HG03108 (cell line): ENCODE measurements around the gene PNMA8A.
"Not testable (repeated sequence)": the region's sequence is repeated elsewhere in the genome, so short reads cannot be mapped to it uniquely, and the experiment has no call there.

Experiments
- ATAC-seq: cut with Tn5 transposase; IDR thresholded peaks from one replicate; pipeline ENCODE4 v1.9.1; 2021; ENCODE audit warnings: moderate library complexity; ENCODE audit not compliant: unreplicated experiment

The PNMA8A gene

GRCh38 chr19:46471116-46471733, at the start of gene PNMA8A:
TSS of gene PNMA8A (minus strand) at chr19:46471563. CDS start at chr19:46471035, 528 bp downstream.
- ATAC-seq = no peak

- no peak for ATAC-seq
These were observed 49.3 kb upstream of the PNMA8A start for GRCh38 chr19:46520616-46521015.

GRCh38 chr19:46517471-46517870, 46.1 kb upstream of the PNMA8A start:
- no peak for ATAC-seq

GRCh38 chr19:46515879-46516350, 44.6 kb upstream of the PNMA8A start:
- no peak for ATAC-seq

- no peak for ATAC-seq
These were observed 43.9 kb upstream of the PNMA8A start for GRCh38 chr19:46515290-46515609.

- no peak for ATAC-seq
These were observed 43.4 kb upstream of the PNMA8A start for GRCh38 chr19:46514589-46515289.

- no peak for ATAC-seq
These were observed 42.3 kb upstream of the PNMA8A start for GRCh38 chr19:46513461-46514236.

- no peak for ATAC-seq
These were observed 39.9 kb upstream of the PNMA8A start for GRCh38 chr19:46511237-46511636.

GRCh38 chr19:46508206-46508605, 36.8 kb upstream of the PNMA8A start:
- no peak for ATAC-seq

GRCh38 chr19:46503848-46504453, 32.6 kb upstream of the PNMA8A start:
- ATAC-seq = no peak

GRCh38 chr19:46502891-46503290, 31.5 kb upstream of the PNMA8A start:
- ATAC-seq = no peak

- no peak for ATAC-seq
These were observed 28.3 kb upstream of the PNMA8A start for GRCh38 chr19:46499692-46500091.

- no peak for ATAC-seq
These were observed 26.4 kb upstream of the PNMA8A start for GRCh38 chr19:46497773-46498172.

GRCh38 chr19:46496886-46497285, 25.5 kb upstream of the PNMA8A start:
- not testable (repeated sequence) for ATAC-seq

GRCh38 chr19:46496304-46496703, 24.9 kb upstream of the PNMA8A start:
- ATAC-seq = no peak

GRCh38 chr19:46495786-46496099, 24.4 kb upstream of the PNMA8A start, which contains the start of gene PNMA8B:
TSS of gene PNMA8B (minus strand) at chr19:46495867. CDS start at chr19:46495465, 402 bp downstream.
- no peak for ATAC-seq

GRCh38 chr19:46494941-46495785, 23.8 kb upstream of the PNMA8A start:
- ATAC-seq = no peak

- ATAC-seq = no peak
These were observed 23.0 kb upstream of the PNMA8A start for GRCh38 chr19:46494146-46494940.

- no peak for ATAC-seq
These were observed 22.1 kb upstream of the PNMA8A start for GRCh38 chr19:46493236-46494145.
